ENCODE data around the gene MCF2L.

DNA sequence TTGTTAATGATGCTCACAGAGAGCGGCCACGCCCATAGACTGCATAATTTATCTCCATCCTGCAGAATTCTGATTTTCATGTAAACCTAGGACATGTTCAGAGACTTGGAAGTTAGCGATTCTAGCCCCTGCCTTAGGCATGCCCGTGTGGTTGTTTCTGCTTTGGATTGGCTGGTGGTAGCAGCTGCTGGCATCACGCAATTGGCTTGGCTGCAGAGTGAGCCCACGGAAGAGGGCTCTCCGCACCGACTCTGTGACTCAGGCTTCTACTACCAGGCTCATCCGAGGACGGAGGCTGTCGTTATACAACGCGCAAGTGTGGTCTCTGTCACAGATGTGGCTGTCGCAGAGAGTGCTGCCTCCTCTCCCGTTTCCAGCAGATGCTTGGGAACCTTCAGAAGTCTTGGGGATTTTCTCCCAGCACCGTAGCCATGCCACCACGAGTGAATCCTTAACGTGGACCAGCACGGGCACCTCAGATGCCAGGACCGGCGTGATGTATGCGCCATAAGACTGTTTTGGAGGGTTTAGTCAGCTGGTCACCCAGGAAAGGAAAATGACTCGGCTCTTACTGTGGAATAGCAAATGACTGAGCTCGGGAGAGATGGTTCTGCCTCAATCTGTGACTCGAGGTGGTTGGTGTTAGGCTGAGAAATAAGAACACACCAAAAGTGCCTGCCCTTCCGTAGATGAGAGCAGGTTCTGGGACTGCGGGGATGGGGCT lies 75.5 kb downstream of the MCF2L start:
- TF ChIP-seq, protein P1, sequence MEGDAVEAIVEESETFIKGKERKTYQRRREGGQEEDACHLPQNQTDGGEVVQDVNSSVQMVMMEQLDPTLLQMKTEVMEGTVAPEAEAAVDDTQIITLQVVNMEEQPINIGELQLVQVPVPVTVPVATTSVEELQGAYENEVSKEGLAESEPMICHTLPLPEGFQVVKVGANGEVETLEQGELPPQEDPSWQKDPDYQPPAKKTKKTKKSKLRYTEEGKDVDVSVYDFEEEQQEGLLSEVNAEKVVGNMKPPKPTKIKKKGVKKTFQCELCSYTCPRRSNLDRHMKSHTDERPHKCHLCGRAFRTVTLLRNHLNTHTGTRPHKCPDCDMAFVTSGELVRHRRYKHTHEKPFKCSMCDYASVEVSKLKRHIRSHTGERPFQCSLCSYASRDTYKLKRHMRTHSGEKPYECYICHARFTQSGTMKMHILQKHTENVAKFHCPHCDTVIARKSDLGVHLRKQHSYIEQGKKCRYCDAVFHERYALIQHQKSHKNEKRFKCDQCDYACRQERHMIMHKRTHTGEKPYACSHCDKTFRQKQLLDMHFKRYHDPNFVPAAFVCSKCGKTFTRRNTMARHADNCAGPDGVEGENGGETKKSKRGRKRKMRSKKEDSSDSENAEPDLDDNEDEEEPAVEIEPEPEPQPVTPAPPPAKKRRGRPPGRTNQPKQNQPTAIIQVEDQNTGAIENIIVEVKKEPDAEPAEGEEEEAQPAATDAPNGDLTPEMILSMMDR (conservative IDR thresholded peaks at IDR 0.05; ENCODE audit: low read depth, low read length), result no peak
- TF ChIP-seq EZH2phosphoT487 (IDR thresholded peaks at IDR 0.05; ENCODE audit: borderline replicate concordance, low read length), result no peak
- TF ChIP-seq EZH2 (IDR thresholded peaks at IDR 0.05; ENCODE audit: low read length, unreplicated experiment), result no peak
